Activated CD4-positive, alpha-beta T cell treated with anti-CD3 and anti-CD28 coated beads for 36 hours (primary cell): Measurements from ENCODE around the gene CAPN12. TPM values are rescaled to one million over a fixed set of nuclear protein-coding genes. Genes with fewer than 3 reads are reported as not detected.

Experiments used
- ATAC-seq: fragments of 200-7000 bp; cut with Tn5 transposase; one replicate; pipeline ENCODE4 v1.10.0; 2021; ENCODE audit warnings: mild to moderate bottlenecking, moderate library complexity
- CTCF ChIA-PET: fragments of 350-600 bp; sonication (Branson Sonifier 250); formaldehyde crosslinking; loops from one replicate; lab custom pipeline; 2021; ENCODE audit warnings: antibody characterized with exemption; lab: Charles Lee
- POLR2A ChIA-PET: fragments of 350-600 bp; sonication (Branson Sonifier 250); formaldehyde crosslinking; loops from one replicate; lab custom pipeline; 2021; ENCODE audit warnings: antibody characterized with exemption, inconsistent platforms; lab: Charles Lee
- DNase-seq: peaks from one replicate; pipeline ENCODE4 v3.0.0-alpha.2; 2020
- H3K27ac Mint-ChIP-seq: one replicate; pipeline ENCODE4 v1.8.0; 2021; ENCODE audit warnings: mixed read lengths
- H3K27me3 Mint-ChIP-seq: one replicate; pipeline ENCODE4 v1.8.0; 2021; ENCODE audit warnings: mixed read lengths
- H3K36me3 Mint-ChIP-seq: one replicate; pipeline ENCODE4 v1.8.0; 2021; ENCODE audit warnings: low read depth, mixed read lengths
- H3K4me1 Mint-ChIP-seq: one replicate; pipeline ENCODE4 v1.8.0; 2021; ENCODE audit warnings: mixed read lengths
- H3K4me3 Mint-ChIP-seq: one replicate; pipeline ENCODE4 v1.8.0; 2021; ENCODE audit warnings: mild to moderate bottlenecking, moderate library complexity, mixed read lengths
- H3K9me3 Mint-ChIP-seq: one replicate; pipeline ENCODE4 v1.8.0; 2021; ENCODE audit warnings: low read depth, mixed read lengths
- intact Hi-C, 2 experiments: fragments of 100-400 bp; cut with DNase I in 1 of 2; cut with micrococcal nuclease in 1 of 2; formaldehyde crosslinking; loops; one replicate each; pipeline versions ENCODE4 v1.14.2 to v1.15.1; 2022 to 2024; cut with DNase I, micrococcal nuclease
- total RNA-seq, 2 experiments: library from RNA; stranded (reverse); gene quantifications; one replicate each; pipeline ENCODE4 v1.2.3, GENCODE V29; 2021

Gene CAPN12
- total RNA-seq, 2 experiments from 2014 or later: 4.4 to 4.9 TPM

DNA sequence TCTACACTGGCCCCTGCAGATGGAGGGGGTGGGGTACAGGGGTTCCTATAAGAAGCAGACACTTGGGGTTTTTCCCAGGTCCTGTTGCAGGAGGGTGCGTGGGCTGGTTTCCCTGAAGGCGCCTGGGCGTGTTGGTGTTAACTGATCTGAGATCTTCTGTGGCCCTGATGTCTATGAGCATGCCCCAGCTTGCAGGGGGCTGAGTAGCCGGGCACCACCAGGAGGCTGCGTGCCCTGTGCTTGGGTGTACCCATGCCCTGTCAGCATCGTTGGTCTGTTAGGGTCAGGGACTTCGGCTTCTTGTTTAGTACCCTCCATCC, 45.3 kb downstream of the CAPN12 start:
- Mint-ChIP-seq H3K27me3 (no peaks in the 10 kb centered on the region), H3K4me1 (peaks cover 24% of the 10 kb centered on the region), H3K36me3 (peaks cover 4% of the 10 kb centered on the region), H3K27ac (no peak overlapping the region), H3K9me3 (no peaks in the 10 kb centered on the region), H3K4me3 (no peak overlapping the region)
- CTCF ChIA-PET: no interaction called here
- DNase-seq (peak; percentile 45), ATAC-seq (peak; percentile 44)
- intact Hi-C loops: no loop called here
- POLR2A ChIA-PET: no interaction called here

DNA sequence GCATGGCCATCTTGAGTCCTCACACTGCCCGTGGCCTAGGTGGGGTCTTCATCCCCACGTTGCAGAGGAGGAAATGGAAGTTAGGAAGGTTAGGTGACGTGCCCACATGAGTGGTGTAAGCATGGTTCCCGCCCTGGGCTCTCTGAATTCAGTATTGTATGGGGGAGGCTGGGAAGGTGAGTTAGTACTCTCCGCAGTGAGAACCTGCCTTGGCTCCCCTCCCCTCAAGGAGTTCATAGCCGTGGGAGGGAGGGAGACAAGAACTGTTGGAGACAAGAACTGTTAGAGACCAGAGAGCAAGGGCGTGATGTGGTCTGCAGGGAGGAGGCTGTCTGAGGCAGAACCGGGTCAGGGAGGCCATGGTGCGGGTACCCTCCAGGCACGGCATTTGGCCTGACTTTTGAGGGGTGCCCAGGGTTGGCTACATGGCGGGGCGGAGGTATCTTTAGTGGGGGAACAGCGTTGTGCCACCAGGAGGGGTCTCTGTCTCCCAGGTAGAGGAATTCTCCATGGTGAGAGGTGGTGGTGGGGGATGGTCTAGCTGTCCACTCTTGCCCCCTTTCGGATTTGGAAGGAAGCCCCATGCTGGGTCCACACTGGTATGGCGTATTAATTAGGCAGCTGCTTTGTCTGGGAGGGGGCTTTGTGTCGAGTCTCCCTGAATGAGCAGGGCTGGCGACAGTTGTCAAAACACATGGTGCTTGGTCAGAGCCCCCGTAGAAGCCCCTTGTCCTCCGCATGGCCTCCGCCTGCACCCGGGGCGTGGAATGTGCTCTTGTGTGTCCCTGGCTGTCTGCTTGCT, 45.8 kb downstream of the CAPN12 start:
- Mint-ChIP-seq H3K36me3 (peaks cover 7% of the 10 kb centered on the region), H3K9me3 (no peaks in the 10 kb centered on the region), H3K27me3 (no peaks in the 10 kb centered on the region), H3K27ac (peak overlapping the region; percentile 30), H3K4me3 (no peak overlapping the region), H3K4me1 (peaks cover 30% of the 10 kb centered on the region)
- ChIA-PET CTCF (no interaction called here), POLR2A (no interaction called here)
- no peak for ATAC-seq
- DNase-seq: no peak
- intact Hi-C loops: no loop called here

- DNase-seq (no peak), ATAC-seq (no peak)
- Mint-ChIP-seq H3K4me1 (peaks cover 38% of the 10 kb centered on the region), H3K36me3 (peaks cover 7% of the 10 kb centered on the region), H3K9me3 (no peaks in the 10 kb centered on the region), H3K4me3 (no peak overlapping the region), H3K27me3 (no peaks in the 10 kb centered on the region), H3K27ac (no peak overlapping the region)
- intact Hi-C loops: no loop called here
- ChIA-PET POLR2A (no interaction called here), CTCF (no interaction called here)
Observed at GRCh38 chr19:38697641-38698071, 46.6 kb downstream of the CAPN12 start.

GRCh38 chr19:38697197-38697596, 47.1 kb downstream of the CAPN12 start:
- CTCF ChIA-PET: no interaction called here
- Mint-ChIP-seq H3K4me1 (peaks cover 42% of the 10 kb centered on the region), H3K9me3 (no peaks in the 10 kb centered on the region), H3K36me3 (peaks cover 7% of the 10 kb centered on the region), H3K4me3 (no peak overlapping the region), H3K27me3 (no peaks in the 10 kb centered on the region), H3K27ac (no peak overlapping the region)
- ATAC-seq (no peak), DNase-seq (no peak)
- POLR2A ChIA-PET: no interaction called here
- intact Hi-C loops: no loop called here

DNA sequence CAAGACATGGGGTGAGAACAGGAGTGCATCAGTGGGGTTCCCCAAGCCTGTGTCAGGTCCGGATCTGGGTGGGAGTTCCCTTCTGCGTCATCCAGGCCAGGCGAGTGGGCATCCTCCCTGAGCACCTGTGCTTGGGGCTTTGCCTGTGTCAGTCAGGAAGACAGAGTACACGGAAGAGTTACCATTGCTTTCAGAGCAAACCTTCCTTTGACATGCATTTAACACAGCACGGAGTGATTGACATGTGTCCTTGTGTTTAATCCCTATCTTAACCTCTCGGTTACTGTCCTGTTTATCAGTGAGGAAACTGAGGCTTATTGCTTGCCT, 47.6 kb downstream of the CAPN12 start:
- Mint-ChIP-seq H3K4me1 (peaks cover 47% of the 10 kb centered on the region), H3K9me3 (no peaks in the 10 kb centered on the region), H3K27ac (no peak overlapping the region), H3K36me3 (peaks cover 7% of the 10 kb centered on the region), H3K27me3 (no peaks in the 10 kb centered on the region), H3K4me3 (no peak overlapping the region)
- intact Hi-C loops: no loop called here
- ATAC-seq (no peak), DNase-seq (no peak)
- CTCF ChIA-PET: interaction anchor here (0.7 to 1.1 kb wide), 2 partner anchors 34 to 181 kb away, joined by 3 read pairs; no protein-coding TSS in a partner anchor
- POLR2A ChIA-PET: no interaction called here

DNA sequence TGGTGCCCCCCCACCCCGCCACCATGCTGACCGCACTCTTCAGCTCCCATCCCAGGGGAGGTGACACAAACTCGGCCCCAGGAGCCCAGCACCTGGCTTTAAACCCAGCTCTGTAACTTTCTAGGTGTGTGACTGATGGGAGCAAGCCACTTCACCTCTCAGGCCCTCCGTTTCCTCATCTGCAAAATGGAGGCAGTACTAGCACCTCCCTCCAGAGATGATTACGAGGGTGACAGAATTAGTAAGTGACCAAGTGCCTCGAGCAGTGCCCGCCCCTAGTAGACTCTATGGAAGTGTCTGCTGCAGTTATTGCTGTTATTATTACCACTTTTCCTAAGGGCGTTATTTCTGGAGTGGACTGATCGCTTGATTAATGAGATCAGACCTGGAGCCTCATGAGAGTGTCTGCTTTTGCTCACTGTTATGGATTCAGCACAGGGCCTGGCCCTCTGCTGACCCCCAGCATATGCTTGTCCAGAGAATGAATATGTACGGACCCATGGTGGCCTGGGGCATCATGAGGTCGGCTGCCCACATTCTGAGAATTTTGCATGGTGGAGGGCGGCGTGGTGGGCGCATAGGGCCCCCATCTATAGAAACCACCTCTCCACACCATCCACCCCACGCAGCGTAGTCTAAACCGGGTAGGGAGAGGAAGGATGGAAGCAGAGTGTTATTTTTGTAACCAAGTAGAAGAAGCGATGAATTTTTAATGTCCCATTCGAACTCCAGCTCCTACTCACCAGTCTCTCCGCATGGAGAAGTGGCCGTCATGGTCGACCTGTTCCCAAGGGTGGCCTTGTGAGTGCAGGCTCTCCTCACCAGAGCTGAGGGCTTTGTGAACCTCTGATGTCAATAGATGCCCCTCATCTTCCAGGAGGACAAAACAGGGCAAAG, 48.2 kb downstream of the CAPN12 start:
- peaks cover 47% of the 10 kb centered on the region for H3K4me1 Mint-ChIP-seq
- no peaks in the 10 kb centered on the region for H3K9me3 Mint-ChIP-seq
- no peaks in the 10 kb centered on the region for H3K27me3 Mint-ChIP-seq
- DNase-seq (no peak), ATAC-seq (no peak)
- ChIA-PET POLR2A (no interaction called here), CTCF (interaction anchor here (0.7 to 1.1 kb wide), 2 partner anchors 34 to 181 kb away, joined by 3 read pairs; no protein-coding TSS in a partner anchor)
- intact Hi-C loops: no loop called here
- H3K36me3 Mint-ChIP-seq: peaks cover 7% of the 10 kb centered on the region
- H3K4me3 Mint-ChIP-seq: no peak overlapping the region
- no peak overlapping the region for H3K27ac Mint-ChIP-seq

- ChIA-PET CTCF (no interaction called here), POLR2A (no interaction called here)
- no peak for DNase-seq
- Mint-ChIP-seq H3K36me3 (peaks cover 4% of the 10 kb centered on the region), H3K9me3 (no peaks in the 10 kb centered on the region), H3K27me3 (no peaks in the 10 kb centered on the region), H3K4me3 (no peak overlapping the region), H3K27ac (no peak overlapping the region), H3K4me1 (peaks cover 50% of the 10 kb centered on the region)
- intact Hi-C loops: no loop called here
- no peak for ATAC-seq
Observed at GRCh38 chr19:38695317-38695683, 49.0 kb downstream of the CAPN12 start.

DNA sequence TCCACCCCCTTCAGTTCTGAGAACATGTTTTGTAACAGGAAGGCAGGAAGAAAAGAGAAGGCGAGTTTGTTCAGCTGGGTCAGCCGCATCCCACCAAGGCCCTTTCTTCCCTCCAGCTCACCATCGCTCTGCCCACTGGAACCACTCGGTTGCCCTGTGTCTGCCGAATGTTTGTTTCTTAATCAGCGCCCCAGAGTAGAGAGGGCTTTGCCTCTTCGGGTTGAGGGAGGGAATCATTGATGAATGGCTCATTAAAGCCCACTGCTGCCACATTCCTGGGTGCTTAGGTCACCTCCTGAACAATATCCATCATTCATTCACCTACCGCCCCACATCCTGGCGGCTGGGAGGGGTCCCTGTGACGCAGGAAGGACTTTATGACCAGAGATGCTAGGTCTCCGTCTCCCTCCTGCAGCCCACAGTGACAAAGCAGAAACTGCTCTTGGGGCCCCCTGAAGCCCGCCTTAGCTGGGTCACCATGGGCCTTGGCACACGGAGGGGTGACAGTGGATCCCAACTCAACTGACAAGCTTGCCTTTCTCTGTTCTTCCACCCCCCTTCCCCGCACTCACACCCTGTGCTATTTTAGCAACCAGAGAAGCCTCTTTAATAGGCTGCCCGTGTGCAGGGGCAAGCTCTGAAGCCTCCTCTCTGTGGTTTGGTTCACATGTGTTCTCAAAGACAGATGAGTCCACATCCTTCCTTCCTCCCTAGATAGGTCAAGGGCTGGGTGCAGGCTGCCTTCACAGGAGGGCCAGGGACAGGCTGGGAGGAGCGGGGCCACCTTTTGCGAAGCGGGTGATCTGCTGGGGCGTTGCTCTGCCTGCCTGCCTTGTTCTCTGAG, 50.7 kb downstream of the CAPN12 start:
- H3K27ac Mint-ChIP-seq: peak overlapping the region; percentile 19
- H3K4me3 Mint-ChIP-seq: no peak overlapping the region
- peaks cover 43% of the 10 kb centered on the region for H3K4me1 Mint-ChIP-seq
- CTCF ChIA-PET: no interaction called here
- H3K27me3 Mint-ChIP-seq: no peaks in the 10 kb centered on the region
- no peaks in the 10 kb centered on the region for H3K9me3 Mint-ChIP-seq
- peak; percentile 14 for DNase-seq
- peaks cover 4% of the 10 kb centered on the region for H3K36me3 Mint-ChIP-seq
- POLR2A ChIA-PET: no interaction called here
- ATAC-seq: peak; percentile 77
- intact Hi-C loops: no loop called here

GRCh38 chr19:38692458-38693379, 51.6 kb downstream of the CAPN12 start:
- H3K27me3 Mint-ChIP-seq: no peaks in the 10 kb centered on the region
- ATAC-seq: no peak
- intact Hi-C loops: no loop called here
- DNase-seq: no peak
- H3K9me3 Mint-ChIP-seq: no peaks in the 10 kb centered on the region
- no peak overlapping the region for H3K27ac Mint-ChIP-seq
- H3K36me3 Mint-ChIP-seq: peaks cover 4% of the 10 kb centered on the region
- CTCF ChIA-PET: no interaction called here
- H3K4me1 Mint-ChIP-seq: peaks cover 34% of the 10 kb centered on the region
- H3K4me3 Mint-ChIP-seq: no peak overlapping the region
- POLR2A ChIA-PET: no interaction called here

DNA sequence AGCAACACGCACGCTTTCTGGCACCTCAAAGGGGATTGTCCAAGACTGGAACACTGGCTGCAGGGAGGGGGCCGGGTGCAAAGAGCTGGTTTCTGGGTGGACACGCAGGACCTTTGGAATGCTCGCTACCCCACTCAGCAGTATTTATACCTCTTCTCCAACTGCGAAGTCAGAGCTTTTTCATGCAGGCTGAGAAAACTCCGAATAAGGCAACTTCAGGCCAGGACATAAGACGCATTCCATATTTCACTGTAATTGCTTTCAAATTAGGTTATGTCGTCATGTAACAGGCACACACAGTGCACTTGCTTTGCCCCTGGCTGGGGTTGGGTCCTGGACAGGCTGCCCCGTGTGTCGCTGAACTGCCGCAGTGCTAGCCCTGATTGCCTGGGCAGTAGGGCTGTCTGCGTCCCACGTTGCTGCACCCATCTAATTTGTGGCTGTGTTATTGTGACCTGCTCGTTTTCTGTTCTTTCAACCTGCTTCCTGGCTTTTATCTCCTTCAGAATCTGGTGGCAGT, 52.3 kb downstream of the CAPN12 start:
- H3K4me3 Mint-ChIP-seq: no peak overlapping the region
- CTCF ChIA-PET: no interaction called here
- intact Hi-C loops: no loop called here
- peaks cover 4% of the 10 kb centered on the region for H3K36me3 Mint-ChIP-seq
- DNase-seq (no peak), ATAC-seq (no peak)
- POLR2A ChIA-PET: interaction anchor here (0.6 kb wide), 1 partner anchor 11 kb away, joined by 6 read pairs; no protein-coding TSS in a partner anchor
- H3K27ac Mint-ChIP-seq: peak overlapping the region; percentile 31
- H3K4me1 Mint-ChIP-seq: peaks cover 40% of the 10 kb centered on the region
- H3K9me3 Mint-ChIP-seq: no peaks in the 10 kb centered on the region
- no peaks in the 10 kb centered on the region for H3K27me3 Mint-ChIP-seq
